Keratinocyte (primary cell): ENCODE data around the gene ADCY5.

Experiments
- EZH2 ChIP-seq: IDR thresholded peaks from one replicate; pipeline ENCODE4 v1.6.1; 2012; ENCODE audit warnings: inconsistent platforms, mild to moderate bottlenecking, low read length, moderate library complexity
- TF ChIP-seq, protein P1 (sequence below), 3 experiments: IDR thresholded peaks in 1 of 3; conservative IDR thresholded peaks in 1 of 3; optimal IDR thresholded peaks in 1 of 3; 2 replicates in 2 of 3; 3 replicates in 1 of 3; pipeline versions ENCODE3 to v1.5.1; 2011; ENCODE audit warnings: low read length in 3 of 3, mild to moderate bottlenecking in 3 of 3, moderate library complexity in 2 of 3, control low read depth in 1 of 3, inconsistent platforms in 1 of 3; ENCODE audit not compliant: insufficient read depth in 2 of 3; ENCODE audit errors: extremely low read depth in 1 of 3

DNA sequence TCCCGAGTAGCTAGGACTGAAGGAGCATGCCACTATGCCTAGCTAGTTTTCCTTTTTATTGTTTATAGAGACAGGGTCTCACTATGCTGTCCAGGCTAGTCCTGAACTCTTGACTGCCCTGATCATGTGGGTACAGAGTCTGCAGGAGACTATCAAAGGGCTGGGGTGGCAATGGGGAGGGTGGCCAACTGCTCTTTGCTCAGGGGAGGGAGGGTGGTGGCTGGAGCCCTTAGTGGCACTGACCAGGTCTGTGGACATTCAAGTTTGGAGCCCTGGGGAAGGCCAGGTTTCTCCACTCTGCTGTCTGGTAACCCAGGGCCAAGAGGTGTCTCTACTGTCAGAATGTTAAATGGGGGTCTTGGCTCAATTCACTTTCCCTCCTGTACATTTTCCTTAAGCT, 125.1 kb downstream of the ADCY5 start:
- TF ChIP-seq, protein P1, sequence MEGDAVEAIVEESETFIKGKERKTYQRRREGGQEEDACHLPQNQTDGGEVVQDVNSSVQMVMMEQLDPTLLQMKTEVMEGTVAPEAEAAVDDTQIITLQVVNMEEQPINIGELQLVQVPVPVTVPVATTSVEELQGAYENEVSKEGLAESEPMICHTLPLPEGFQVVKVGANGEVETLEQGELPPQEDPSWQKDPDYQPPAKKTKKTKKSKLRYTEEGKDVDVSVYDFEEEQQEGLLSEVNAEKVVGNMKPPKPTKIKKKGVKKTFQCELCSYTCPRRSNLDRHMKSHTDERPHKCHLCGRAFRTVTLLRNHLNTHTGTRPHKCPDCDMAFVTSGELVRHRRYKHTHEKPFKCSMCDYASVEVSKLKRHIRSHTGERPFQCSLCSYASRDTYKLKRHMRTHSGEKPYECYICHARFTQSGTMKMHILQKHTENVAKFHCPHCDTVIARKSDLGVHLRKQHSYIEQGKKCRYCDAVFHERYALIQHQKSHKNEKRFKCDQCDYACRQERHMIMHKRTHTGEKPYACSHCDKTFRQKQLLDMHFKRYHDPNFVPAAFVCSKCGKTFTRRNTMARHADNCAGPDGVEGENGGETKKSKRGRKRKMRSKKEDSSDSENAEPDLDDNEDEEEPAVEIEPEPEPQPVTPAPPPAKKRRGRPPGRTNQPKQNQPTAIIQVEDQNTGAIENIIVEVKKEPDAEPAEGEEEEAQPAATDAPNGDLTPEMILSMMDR (optimal IDR thresholded peaks at IDR 0.05 in 1 of 3, IDR thresholded peaks at IDR 0.05 in 1 of 3, conservative IDR thresholded peaks at IDR 0.05 in 1 of 3; ENCODE audit: extremely low read depth in 1 of 3, insufficient read depth in 2 of 3, low read length in 3 of 3), result no peak
- TF ChIP-seq EZH2, result no peak
